LHCN-M2 (cell line): Measurements from ENCODE around the gene GPC1. TPM values are rescaled to one million over a fixed set of nuclear protein-coding genes. Genes with fewer than 3 reads are reported as not detected.
"Not testable (repeated sequence)": the region's sequence is repeated elsewhere in the genome, so short reads cannot be mapped to it uniquely, and the experiment has no call there.

Experiments
- DNase-seq: peaks from one replicate; pipeline ENCODE4 v3.0.0-alpha.2; 2012; ENCODE audit warnings: low read depth
- polyA plus RNA-seq: library from polyadenylated mRNA; unstranded; fragments of >200 nt; gene quantifications from one replicate; pipeline ENCODE4 v1.2.1, GENCODE V29; 2012; ENCODE audit warnings: missing spikeins
- total RNA-seq: library from RNA; depleted of rRNA; stranded (reverse); fragments of >200 nt; gene quantifications from 2 replicates; pipeline ENCODE4 v1.2.3, GENCODE V29; 2014; rRNA removed

The GPC1 gene, protein sequence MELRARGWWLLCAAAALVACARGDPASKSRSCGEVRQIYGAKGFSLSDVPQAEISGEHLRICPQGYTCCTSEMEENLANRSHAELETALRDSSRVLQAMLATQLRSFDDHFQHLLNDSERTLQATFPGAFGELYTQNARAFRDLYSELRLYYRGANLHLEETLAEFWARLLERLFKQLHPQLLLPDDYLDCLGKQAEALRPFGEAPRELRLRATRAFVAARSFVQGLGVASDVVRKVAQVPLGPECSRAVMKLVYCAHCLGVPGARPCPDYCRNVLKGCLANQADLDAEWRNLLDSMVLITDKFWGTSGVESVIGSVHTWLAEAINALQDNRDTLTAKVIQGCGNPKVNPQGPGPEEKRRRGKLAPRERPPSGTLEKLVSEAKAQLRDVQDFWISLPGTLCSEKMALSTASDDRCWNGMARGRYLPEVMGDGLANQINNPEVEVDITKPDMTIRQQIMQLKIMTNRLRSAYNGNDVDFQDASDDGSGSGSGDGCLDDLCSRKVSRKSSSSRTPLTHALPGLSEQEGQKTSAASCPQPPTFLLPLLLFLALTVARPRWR
- total RNA-seq, result 118 and 124 TPM in 2 replicates
- polyA plus RNA-seq, result 313 TPM

DNA sequence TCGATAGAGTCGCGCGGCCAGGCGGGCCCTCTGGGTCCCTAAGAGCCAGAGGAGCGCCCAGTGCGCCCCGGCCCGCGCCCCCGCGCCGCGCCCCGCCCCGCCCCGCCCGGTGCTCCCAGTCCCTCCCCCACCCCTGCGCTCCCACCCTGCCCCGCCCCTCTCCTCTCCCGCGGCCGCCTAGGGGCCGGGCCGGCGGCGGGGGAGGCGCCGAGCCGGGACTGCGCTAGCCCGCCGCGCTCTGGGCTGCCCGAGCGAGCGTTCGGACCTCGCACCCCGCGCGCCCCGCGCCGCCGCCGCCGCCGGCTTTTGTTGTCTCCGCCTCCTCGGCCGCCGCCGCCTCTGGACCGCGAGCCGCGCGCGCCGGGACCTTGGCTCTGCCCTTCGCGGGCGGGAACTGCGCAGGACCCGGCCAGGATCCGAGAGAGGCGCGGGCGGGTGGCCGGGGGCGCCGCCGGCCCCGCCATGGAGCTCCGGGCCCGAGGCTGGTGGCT, at the start of gene GPC1:
TSS of gene GPC1 (plus strand) at position 207 of the 491 bp plus-strand sequence. CDS start at position 463, 256 bp downstream.
- DNase-seq, result peak; percentile 76

DNA sequence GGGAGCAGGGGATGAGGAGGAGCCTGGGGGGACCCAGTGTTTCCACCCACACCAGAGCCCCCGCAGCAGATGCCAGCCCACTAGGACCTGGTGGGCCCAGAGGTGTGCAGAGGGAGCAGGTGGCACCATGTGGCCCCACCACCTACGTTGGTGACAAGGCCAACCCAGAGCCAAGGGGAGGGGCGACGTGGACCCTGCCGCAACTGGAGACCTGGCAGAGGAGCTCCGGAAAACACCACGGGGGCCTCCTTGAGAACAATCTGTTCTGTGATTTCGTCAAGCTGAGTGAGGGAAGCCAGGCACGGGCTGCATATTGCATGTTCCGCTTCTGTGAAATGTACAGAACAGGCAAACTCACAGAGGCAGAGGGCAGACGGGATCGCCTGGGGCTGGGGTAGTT, 49.1 kb upstream of the GPC1 start:
- no peak for DNase-seq

DNA sequence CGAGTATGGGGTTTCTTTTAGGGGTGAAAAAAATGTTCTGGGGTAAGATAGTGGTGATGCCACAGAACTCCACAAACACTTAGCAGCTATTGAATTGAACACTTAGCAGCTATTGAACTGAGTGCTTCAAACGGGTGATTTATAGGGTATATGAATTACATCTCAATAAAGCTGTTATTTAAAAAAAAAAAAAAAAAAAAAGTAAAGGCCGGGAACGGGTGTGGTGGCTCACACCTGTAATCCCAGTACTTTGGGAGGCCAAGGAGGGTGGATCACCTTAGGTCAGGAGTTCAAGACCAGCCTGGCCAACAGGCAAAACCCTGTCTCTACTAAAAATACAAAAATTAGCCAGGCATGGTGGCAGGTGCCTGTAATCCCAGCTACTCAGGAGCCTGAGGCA, 48.7 kb upstream of the GPC1 start:
- DNase-seq, result not testable (repeated sequence)

DNA sequence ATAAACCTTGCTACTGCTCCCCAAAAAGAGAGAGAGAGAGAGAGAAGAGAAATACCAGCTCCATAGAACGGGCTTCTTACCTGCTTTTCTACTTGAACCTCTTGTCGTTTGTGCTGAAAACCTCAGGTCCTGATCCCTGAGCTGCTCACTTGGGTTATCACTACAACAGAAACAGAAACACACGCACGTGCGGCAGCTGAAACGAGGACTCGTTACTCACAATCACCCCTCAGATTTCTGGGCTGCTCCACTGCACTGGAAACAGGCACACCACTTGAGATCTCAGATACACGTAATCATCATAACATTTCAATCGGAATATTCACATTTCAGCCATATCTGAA, 48.2 kb upstream of the GPC1 start:
- DNase-seq, result no peak

DNA sequence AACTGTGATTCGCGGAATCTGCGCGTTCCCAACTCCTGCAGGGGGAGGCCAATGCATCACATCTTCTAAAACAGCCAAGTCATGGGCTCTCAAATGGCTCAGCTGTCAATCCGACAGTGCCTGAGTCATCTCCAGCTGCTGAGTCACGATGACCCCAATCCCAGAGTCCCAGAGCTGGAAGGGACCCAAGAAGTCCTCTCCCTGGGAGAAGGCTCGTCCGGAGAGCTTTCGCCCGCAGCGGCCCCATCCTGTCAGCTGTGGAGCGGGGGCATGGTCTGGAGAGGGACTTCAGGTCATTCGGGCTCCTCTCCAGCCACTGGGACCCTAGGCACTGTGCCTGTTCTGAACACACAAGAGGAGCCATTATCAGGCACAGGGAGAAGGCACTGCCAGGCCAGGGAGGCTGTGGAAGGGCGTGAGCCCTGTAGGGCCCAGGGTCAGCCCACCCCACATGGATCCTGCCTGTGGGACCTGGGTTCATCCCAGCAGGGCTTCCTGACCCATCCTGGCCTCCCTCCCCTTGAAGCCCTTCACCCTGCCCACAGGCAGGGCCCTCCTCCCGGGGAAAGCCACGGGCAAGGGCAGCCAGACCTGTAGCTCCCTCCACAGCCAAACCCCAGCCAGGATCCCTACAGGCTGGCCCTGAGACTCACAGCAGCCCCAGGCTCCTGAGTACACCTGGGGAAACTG, 47.6 kb upstream of the GPC1 start:
- peak; percentile 98 for DNase-seq

DNA sequence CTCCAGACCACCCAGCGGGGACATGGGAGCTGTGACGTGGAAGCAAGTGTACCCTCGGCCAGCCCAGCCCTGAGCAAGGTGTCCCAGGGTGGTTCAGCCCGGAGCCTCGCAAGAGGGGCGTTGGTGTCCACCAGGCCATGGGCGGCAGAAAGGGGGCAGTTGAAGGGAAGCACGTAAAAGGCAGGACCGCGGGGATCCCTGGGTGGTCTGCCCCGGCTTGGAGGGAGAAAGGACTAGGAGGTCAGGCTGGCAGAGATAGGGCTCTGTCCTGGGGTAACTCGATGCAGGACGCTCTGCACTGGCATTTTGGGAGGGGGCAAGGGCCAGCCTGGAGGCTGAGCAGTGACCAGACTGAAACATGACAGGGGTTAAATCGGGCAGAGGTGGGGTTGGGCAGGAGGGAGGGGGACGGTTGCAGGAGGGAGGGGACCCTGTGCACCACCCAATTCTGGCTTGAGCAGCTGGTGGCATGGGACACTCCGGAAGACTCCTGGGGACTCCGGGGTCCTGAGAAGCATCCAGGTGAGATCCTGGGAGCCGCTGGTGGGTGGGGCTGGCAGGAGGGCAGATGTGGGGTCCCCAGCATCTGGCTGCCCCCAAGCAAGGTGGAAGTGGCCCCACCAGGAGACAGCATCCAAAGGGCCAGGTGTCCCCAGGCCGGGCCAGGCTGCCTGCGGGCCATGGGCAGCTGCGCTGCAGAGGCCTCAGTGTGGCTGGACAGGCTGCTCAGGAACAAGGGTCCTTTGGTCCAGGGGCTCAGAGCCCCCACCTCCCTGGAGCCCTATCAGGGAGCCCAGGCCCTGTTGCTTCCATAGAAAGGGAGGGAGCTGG, 46.8 kb upstream of the GPC1 start:
- DNase-seq, result no peak

DNA sequence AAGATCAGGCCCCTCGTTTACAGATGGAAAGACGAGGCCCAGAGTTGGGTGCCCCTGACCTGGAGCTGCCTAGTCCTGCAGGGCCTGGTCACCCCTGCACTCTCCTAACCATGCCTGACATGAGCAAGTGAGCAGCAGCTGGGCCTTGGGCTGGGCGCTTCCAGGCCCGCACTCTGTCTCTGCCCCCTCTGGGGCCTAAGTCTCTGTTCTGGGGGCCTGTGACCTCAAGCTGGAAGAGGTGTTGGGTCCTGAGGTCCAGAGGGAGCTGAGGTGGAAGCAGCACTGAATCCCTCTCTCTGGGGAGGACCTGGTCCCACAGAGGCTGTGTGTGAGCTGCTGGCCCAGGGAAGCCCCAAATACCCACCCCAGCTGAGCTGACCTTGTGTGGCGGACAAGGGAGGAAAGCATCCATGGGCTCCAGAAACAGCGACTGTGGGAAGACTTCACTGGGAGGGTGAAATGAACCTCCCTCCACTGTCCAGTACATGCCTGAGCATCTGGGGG, 46.1 kb upstream of the GPC1 start:
- no peak for DNase-seq

DNA sequence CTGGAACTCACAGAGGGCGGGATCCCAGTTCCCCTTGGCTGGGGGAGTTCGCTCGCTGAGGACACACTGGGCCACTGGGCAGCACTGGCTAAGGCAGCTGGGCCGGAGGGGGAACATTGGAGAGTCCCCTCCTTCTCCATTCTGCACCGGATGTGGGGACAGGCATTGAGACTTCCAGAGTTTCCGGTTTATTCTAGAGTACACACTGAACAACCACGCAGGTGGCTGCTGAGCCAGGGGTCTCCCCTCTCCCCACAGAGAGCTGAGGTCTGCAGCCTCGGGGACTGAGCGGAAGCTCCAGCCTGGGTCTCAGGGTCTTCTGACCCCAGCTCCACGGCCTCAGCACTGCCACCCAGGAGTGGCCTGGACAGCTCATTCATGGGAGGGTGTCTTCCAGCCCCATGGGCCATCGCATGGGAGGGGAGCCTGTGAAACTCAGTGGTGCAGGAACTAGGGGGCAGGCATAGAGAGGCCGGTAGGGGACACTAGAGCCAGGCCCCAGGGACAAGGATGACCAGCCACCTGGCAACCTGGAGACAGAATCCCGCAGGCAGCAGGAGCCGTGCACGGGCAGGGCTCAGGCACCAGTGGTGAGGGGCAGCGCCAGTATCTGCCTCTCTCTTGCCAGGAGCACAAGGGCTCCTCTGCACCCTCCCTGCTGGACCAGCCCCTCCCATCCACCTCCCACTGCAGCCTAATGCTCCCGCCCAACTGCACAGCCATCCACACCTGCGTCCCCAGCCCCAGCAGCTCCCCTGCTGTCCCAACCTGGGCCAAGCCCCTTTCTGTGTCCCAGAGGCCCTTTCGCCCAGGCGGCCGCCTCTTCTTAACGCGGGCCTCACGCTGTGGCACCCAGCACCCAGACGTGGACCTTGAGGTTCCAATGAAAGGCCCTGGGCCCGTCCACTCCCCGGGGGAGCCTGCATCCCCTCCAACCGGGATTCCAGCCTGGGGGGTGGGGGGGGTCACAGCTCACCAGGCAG, 45.1 kb upstream of the GPC1 start:
- no peak for DNase-seq

DNA sequence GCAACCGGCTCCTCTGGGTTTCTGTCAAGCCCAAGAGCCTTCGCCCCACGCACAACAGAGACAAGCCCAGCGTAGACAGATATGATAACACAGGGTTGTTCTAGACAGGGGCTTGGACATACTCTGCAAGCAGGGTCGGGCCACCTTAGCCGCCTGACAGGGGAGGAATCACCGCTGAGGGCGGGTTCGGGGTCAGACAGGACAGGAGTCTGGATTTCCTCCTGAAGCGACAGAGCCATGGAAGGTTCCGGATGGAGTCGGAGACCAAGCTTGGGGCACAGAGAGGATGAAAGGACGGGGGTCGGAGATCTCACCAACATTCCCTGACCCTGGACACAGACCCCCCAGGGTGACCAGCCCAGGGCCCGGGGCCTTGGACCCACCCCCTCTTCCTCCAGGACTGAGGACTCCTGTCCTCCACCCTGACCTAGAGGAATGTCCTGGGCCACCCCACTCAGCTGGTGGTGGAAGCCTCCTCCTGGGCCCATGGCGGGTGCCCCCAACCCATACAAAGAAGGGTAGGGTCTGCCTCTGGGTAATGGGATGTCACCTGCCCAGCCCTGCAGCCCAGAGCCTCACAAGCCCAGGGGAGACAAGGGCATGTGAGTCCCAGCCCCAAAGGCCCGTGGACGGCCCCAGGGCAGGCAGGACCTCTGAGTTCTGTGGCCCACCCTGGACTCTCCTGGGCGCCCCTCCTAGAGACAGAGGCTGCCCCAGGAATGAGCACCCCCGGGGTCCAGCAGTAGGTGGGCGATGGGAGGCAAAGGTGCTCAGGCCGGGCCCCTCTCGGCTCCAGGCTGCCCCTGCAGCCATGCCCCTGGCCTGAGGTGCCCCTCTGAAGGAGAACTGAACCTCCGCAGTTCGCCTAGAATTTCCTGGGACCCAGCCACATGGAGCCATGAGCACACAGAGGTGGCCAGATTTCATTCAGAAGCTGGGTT, 44.1 kb upstream of the GPC1 start:
- no peak for DNase-seq

DNA sequence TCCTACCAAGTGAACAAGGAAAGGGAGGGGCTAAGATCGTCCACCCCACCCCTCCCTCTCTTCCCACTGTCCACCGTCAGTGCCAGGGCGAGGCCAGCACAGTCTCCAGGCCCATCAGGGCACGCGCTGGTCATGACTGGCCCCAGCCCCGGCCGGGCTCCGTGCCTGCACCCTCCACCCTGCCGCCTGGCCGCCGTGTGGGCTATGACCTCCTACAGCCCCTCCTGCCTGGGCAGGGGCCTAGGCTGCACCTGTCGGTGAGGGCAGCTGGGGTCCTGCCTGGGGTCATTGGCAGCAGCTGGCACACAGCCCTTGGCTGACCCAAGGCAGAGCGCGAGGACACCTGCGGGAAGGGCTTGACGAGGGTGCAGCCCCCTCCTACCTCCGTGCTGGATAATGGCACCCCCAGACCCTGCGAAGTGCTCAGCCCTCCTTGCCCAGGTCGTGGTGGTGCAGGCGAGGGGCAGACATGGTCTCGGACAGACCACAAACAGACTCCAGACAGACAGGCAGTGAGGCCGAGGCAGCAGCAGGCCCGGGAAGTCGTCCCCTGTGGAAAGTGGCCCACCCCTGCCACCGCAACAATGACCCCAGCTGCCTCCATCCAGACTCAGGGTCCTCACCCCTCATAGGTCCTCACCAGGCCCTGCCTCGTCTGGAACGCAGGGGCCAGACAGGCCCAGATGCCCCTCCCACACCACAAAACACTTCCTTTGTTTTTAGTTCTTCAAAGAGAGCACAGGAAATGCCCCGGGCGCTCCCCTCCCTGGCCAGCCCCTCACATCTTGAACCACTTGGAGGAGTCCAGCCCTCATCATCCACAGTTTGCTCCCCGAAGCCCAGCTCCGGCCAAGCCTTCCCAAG, 43.1 kb upstream of the GPC1 start:
- no peak for DNase-seq

DNA sequence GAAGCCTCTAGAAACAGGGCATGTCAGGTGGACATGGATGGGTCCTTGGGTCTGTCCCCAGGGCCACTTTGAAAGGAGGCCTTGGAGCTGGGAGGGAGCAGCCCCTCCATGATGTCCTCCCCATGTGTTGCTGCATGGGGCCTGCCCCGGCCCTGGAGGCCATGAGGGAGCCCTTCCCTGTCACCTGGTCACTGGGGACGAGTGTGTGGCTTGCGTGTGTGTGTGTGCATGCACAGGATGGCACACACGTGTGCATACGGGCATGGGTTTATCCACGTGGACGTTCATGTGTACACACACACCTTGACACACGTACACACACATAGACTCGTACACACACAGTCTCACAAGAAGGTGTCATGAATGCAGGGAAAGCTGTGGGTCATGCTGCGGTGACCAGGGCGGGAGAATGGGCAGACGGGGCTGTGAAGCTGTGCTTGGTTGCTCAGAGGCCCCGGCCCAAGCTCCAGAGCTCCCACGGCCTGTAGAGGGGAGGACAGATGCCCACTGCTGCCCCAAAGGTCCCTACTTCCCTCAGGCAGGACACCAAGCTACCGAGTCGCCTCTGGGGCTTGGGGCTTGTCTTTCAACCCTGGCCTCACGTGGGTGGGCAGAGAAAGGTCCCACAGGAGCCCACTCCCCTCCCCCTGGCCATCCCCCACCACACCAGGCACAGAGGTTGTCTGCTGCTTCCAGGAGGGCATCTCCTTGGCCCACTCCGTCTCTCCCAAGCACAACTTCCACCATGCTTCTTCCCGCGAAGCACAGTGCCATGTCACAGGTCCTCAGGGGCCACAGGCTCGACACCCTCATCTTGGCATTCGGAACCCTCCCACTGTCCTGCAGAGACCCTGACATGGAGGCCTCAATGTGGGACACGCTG, 42.3 kb upstream of the GPC1 start:
- no peak for DNase-seq

DNA sequence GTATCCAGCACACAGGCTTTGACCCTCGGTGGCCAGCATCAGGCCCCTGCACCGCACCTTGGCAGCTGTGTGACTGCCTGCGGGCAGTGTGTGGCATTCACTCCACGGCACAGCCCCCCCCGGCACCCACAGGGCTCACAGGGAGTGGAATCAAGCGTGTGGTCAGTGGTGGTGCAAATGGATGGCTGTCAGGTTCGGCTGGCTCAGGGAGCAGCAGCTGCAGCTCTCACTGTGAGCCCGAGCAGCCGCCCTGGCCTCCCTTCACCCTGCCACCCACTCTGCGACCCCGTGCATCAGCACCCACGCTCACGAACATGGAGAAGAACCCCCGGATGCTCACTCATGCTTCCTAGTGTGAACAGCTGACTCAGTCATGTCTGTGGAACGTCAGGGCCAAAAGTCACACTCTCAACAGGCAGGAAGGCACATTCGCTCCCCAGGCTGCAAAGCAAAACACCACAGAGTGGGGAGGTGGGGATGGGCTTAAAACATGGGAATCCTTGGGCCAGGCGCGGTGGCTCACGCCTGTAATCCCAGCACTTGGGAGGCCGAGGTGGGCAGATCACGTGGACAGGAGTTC, 41.5 kb upstream of the GPC1 start:
- DNase-seq, result no peak

DNA sequence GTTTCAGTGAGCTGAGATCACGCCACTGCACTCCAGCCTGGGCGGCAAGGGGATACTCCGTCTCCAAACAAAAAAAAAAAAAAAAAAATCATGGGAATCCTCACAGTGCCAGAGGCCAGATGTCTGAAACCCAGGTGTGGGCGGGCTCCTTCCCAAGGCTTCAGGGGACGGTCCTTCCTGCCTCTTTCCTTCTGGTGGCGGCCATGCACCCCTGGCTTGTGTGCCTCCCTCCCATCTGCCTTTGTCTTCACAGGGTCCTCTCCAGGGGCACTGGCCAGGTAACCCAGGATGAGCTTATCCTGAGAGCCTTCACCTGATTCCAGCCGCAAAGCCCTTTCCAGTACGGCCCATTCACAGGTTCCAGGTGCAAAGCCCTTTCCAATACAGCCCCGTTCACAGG, 40.9 kb upstream of the GPC1 start:
- DNase-seq, result no peak

DNA sequence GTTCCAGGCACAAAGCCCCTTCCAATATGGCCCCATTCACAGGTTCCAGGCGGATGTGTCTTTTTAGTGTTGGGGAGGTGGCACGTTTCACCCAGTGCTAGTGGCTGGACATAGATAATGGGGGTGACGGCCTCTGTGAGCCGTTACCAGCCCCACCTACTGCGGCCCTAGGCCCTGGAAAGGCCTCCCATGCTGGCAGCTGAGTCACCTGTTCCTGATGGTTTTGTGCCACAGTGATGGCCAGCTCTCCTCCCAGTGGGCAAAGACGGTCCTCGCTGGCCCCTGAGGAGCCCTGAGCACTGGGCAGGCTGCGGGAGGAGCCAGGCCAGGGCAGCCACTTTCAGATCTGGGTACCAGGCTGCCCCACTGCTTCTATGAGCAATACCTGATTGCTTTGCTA, 40.0 kb upstream of the GPC1 start:
- DNase-seq, result no peak

DNA sequence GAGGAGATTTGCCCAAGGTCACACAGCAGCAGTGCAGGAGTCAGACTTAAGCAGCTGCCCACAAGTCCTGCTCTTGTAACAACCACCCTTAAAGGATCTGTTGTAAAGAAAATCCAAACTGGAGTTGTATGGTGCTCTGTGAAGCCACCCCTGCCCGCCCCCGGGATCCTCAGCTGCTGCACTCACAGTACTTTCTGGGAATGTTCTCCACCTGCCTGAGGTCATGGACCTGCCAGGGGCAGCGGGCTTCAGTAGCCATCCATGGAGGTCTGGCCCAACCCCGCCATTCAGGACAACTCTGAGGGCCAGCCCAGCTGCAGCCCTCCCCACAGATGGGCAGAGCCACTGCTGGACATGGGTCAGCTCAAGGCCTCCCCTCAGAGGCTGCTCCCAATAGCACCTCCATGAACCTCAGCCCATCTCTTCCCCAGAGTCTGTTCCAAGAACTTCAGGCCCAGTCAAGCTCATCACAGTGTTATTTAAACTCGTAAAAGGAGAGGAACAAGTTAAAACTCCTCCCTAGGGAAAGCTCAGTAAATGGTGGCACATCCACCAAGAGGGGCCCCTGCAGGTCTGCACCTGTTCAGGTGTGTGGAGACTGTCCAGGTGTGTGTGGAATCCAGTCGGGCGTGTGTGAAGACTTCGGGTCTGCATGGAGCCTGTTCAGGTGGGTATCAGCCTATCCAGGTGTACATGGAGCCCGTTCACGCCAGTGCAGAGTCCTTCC, 39.4 kb upstream of the GPC1 start:
- DNase-seq, result no peak
